ENCODE measurements around the gene SETD1B.
A peak's percentile ranks its signal among the peaks of the same experiment; 100 is the strongest.
"Not testable (repeated sequence)": the region's sequence is repeated elsewhere in the genome, so short reads cannot be mapped to it uniquely, and the experiment has no call there.

SETD1B gene

DNA sequence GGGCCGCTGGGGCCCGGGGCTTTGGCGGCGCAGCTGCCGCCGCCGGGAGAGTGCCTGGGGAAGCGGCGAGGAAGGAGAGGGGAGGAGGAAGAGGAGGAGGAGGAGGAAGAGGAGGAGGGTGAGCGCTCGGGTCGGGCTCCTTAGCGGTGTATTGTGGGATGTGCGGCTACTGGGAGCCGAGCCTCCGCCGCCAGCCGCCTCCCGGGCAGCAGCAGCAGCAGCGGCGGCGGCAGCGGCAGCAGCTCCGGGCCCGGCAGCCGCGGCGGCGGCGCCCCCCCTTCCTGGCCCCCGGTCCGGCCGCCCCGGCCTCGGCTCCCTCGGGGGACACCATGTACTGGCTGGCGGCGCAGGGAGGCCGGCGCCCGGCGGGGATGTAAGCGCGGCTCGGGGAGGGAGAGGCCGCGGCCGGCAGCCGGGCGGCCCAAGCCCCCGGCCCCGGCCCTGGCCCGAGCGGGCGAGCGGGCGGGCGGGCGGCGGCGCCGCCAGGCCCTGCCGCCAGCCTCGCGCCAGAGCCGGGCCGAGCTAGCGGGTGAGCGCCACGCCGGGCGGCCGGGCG lies at the start of gene SETD1B:
Gene SETD1B, plus strand, starts transcription at position 149 of the 556 bp plus-strand sequence. CDS start 729 bp downstream, outside the sequence.
- peak within 1 kb of the TSS; percentile 99 for H3K9ac ChIP-seq (ENCODE audit: low read depth, low read length)
- no peaks in the 10 kb centered on the region; the same call in 1 of the 2 replicates for H3K36me3 ChIP-seq (ENCODE audit: insufficient read depth, low read length)
- H3K9me3 ChIP-seq (ENCODE audit: control insufficient read depth, insufficient read depth, low read length), result no peaks in the 10 kb centered on the region
- peaks cover 14% of the 10 kb centered on the region; the same call in 1 of the 2 replicates for H3K4me1 ChIP-seq (ENCODE audit: insufficient read depth, low read length)

DNA sequence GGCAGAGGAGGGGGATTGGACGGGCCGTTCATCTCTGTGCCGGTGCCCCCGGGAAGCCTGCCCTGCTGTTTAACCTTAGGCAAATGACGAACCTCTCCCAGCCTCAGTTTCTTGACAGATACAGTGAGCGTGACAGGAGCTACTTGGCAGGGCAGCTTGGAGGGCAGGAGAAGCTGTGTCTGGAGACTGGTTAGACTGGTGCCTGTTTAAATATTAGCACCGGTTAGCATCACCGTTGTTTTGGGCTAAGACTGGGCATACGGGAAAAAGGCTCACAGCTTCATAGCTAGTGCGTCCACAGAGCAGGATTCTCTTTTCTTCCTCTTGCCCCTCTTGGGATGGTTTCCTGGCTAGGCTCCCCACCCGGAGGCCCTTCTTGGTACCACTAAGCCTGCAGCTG lies 49.0 kb upstream of the SETD1B start:
- Histone ChIP-seq H3K9me3 (ENCODE audit: control insufficient read depth, insufficient read depth, low read length) (no peaks in the 10 kb centered on the region), H3K36me3 (ENCODE audit: insufficient read depth, low read length) (no peaks in the 10 kb centered on the region; the same call in 1 of the 2 replicates), H3K4me1 (ENCODE audit: insufficient read depth, low read length) (no peaks in the 10 kb centered on the region), H3K9ac (ENCODE audit: low read depth, low read length) (no peak overlapping the region)

- Histone ChIP-seq H3K9ac (ENCODE audit: low read depth, low read length) (no peak overlapping the region), H3K36me3 (ENCODE audit: insufficient read depth, low read length) (no peaks in the 10 kb centered on the region; the same call in 1 of the 2 replicates), H3K4me1 (ENCODE audit: insufficient read depth, low read length) (no peaks in the 10 kb centered on the region), H3K9me3 (ENCODE audit: control insufficient read depth, insufficient read depth, low read length) (no peaks in the 10 kb centered on the region)
Observed at GRCh38 chr12:121755591-121755990, 48.2 kb upstream of the SETD1B start.

DNA sequence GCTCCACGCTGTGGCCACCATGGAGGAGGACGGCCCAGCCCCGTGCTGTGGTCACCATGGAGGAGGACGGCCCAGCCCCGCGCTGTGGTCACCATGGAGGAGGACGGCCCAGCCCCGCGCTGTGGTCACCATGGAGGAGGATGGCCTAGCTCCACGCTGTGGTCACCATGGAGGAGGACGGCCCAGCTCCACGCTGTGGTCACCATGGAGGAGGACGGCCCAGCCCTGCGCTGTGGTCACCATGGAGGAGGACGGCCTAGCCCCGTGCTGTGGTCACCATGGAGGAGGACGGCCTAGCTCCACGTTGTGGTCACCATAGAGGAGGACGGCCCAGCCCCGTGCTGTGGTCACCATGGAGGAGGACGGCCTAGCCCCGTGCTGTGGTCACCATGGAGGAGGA lies 45.3 kb upstream of the SETD1B start:
- H3K9me3 ChIP-seq (ENCODE audit: control insufficient read depth, insufficient read depth, low read length); H3K9ac ChIP-seq (ENCODE audit: low read depth, low read length); H3K4me1 ChIP-seq (ENCODE audit: insufficient read depth, low read length); H3K36me3 ChIP-seq (ENCODE audit: insufficient read depth, low read length): not testable (repeated sequence)

DNA sequence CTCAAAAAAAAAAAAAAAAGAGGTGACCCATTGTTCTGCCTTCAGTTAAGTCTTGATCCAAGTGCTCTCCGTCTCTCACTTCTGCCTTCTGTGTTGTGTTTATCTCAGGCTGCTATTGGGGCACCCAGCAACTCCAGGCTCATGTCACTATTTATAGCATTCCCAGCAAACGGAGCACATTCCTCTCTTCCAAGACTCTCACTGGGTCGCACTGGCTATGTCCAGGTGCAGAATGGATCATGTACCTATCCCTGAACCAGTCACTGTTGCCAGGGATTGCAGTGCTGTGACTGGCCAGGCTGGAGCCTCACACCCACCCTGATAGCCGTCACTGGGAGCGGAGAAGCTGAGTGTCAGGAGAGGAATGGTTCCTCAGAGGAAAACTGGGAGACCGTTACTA lies 41.5 kb upstream of the SETD1B start:
- H3K9me3 ChIP-seq (ENCODE audit: control insufficient read depth, insufficient read depth, low read length), result no peaks in the 10 kb centered on the region
- no peak overlapping the region for H3K9ac ChIP-seq (ENCODE audit: low read depth, low read length)
- H3K36me3 ChIP-seq (ENCODE audit: insufficient read depth, low read length), result no peaks in the 10 kb centered on the region; the same call in 1 of the 2 replicates
- peaks cover 15% of the 10 kb centered on the region; the same call in 1 of the 2 replicates for H3K4me1 ChIP-seq (ENCODE audit: insufficient read depth, low read length)

GRCh38 chr12:121764808-121765207 lies 39.0 kb upstream of the SETD1B start:
- Histone ChIP-seq H3K9ac (ENCODE audit: low read depth, low read length) (no peak overlapping the region), H3K9me3 (ENCODE audit: control insufficient read depth, insufficient read depth, low read length) (no peaks in the 10 kb centered on the region), H3K4me1 (ENCODE audit: insufficient read depth, low read length) (peaks cover 16% of the 10 kb centered on the region; the same call in 1 of the 2 replicates), H3K36me3 (ENCODE audit: insufficient read depth, low read length) (no peaks in the 10 kb centered on the region; the same call in 1 of the 2 replicates)

GRCh38 chr12:121765573-121765972 lies 38.2 kb upstream of the SETD1B start:
- peaks cover 23% of the 10 kb centered on the region for H3K4me1 ChIP-seq (ENCODE audit: insufficient read depth, low read length)
- no peaks in the 10 kb centered on the region; the same call in 1 of the 2 replicates for H3K36me3 ChIP-seq (ENCODE audit: insufficient read depth, low read length)
- no peaks in the 10 kb centered on the region for H3K9me3 ChIP-seq (ENCODE audit: control insufficient read depth, insufficient read depth, low read length)
- no peak overlapping the region for H3K9ac ChIP-seq (ENCODE audit: low read depth, low read length)

DNA sequence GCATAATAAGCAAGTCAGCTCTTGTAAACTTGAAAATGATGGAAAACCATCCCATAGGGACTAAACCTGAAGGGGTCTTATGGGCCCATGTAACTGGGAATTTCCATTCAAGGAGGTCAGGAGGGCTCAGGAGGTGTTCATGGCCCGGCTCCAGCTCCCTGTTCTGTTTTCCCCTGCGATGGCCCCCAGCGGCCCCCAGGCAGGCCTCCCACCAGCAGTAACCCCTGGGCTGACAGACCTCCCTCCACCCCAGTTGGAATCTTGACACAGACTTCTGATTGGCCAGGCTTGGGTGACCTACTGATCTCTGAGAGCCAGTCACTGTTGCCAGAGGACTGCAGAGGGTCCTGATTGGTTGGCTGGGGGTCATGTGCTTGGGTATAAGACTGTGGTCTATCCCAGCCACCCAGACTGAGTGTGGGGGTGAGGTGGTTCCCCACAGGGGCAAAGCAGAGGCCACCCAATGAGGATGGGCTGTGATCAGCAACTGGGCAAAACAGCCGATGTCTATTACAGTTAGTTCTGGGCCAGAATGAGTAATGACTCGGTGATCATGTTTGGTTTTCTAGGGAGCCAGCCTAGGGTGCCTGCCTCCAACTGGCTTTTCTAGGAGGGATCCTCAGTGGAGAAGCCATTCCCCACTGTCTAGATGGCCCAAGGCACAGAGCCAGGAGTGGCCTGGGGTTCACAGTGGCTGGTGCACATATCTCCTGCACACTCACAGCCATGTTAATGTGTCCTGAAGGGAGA lies 37.3 kb upstream of the SETD1B start:
- Histone ChIP-seq H3K4me1 (ENCODE audit: insufficient read depth, low read length) (peaks cover 29% of the 10 kb centered on the region), H3K36me3 (ENCODE audit: insufficient read depth, low read length) (no peaks in the 10 kb centered on the region; the same call in 1 of the 2 replicates), H3K9ac (ENCODE audit: low read depth, low read length) (no peak overlapping the region), H3K9me3 (ENCODE audit: control insufficient read depth, insufficient read depth, low read length) (no peaks in the 10 kb centered on the region)

DNA sequence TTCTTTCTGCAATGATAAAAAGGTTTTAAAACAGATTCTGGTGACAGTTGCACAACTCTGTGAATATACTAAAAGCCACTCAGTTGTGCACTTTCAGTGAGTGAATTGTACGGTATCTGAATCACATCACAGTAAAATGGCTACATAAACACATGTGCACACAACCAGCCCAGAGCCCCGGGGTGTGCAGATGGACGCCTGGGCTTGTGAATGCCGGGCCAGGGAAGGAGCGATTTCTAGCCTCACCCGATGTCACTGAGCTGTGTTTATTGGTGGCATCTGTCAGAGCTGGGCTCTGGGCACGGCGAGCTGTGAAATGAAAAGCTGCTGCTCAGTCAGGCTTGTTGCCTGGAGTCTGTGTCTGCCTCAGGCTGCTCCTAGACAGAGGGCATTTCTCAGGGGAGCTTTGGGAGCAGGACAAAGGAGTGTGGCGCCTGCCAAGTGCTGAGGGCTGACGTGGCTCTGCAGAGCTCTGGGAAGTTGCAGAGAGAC lies 36.2 kb upstream of the SETD1B start:
- Histone ChIP-seq H3K4me1 (ENCODE audit: insufficient read depth, low read length) (peaks cover 29% of the 10 kb centered on the region), H3K9me3 (ENCODE audit: control insufficient read depth, insufficient read depth, low read length) (no peaks in the 10 kb centered on the region), H3K36me3 (ENCODE audit: insufficient read depth, low read length) (no peaks in the 10 kb centered on the region; the same call in 1 of the 2 replicates), H3K9ac (ENCODE audit: low read depth, low read length) (no peak overlapping the region)

DNA sequence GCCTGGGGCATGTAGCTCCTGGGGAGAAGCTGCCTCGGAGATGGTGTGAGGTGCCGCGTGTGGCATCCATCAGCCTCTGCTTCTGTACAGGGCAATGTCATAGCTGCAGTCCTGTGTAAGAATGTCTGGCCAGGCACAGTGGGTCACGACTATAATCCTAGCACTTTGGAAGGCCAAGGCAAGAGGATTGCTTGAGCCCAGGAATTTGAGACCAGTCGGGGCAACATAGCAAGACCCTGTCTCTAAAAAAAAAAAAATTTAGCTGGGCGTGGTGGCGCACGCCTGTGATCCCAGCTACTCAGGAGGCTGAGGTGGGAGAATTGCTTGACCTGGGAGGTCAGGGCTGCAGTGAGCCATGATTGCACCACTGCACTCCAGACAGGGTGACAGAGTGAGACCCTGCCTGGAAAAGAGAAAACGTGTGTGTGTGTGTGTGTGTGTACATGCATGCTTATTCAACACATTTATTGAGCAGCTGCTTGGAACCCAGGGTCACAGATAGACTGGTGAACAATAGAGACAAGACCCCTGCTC lies 34.4 kb upstream of the SETD1B start:
- Histone ChIP-seq H3K36me3 (ENCODE audit: insufficient read depth, low read length) (peaks cover 3% of the 10 kb centered on the region), H3K9ac (ENCODE audit: low read depth, low read length) (no peak overlapping the region), H3K4me1 (ENCODE audit: insufficient read depth, low read length) (peaks cover 32% of the 10 kb centered on the region), H3K9me3 (ENCODE audit: control insufficient read depth, insufficient read depth, low read length) (no peaks in the 10 kb centered on the region)

DNA sequence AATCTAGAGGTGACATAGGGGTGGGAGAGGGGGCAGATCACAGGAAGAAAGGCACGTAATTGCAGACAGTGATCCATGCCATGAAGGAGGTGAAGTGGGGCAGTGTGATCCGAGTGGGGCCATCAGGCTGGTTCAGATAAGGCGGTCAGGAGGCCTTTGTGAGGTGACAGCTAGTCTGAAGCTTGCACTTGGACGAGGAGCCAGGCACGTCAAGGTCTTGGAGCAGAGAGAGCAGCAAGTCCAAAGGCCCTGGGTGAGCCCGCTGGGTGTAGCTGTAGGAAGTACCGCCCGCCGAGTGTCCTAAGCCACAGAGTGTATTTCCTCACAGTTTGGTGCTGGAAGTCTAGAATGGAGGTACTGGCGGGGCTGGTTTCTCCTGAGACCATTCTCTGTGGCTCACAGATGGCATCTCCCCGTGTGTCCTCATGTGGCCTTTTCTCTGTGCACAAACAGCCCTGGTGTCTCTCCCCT lies 33.9 kb upstream of the SETD1B start:
- Histone ChIP-seq H3K9ac (ENCODE audit: low read depth, low read length) (no peak overlapping the region), H3K36me3 (ENCODE audit: insufficient read depth, low read length) (peaks cover 3% of the 10 kb centered on the region; the same call in 1 of the 2 replicates), H3K9me3 (ENCODE audit: control insufficient read depth, insufficient read depth, low read length) (no peaks in the 10 kb centered on the region), H3K4me1 (ENCODE audit: insufficient read depth, low read length) (peaks cover 32% of the 10 kb centered on the region)

GRCh38 chr12:121770388-121770787 lies 33.4 kb upstream of the SETD1B start:
- no peaks in the 10 kb centered on the region for H3K9me3 ChIP-seq (ENCODE audit: control insufficient read depth, insufficient read depth, low read length)
- no peak overlapping the region for H3K9ac ChIP-seq (ENCODE audit: low read depth, low read length)
- H3K36me3 ChIP-seq (ENCODE audit: insufficient read depth, low read length), result peaks cover 3% of the 10 kb centered on the region; the same call in 1 of the 2 replicates
- peaks cover 30% of the 10 kb centered on the region for H3K4me1 ChIP-seq (ENCODE audit: insufficient read depth, low read length)

DNA sequence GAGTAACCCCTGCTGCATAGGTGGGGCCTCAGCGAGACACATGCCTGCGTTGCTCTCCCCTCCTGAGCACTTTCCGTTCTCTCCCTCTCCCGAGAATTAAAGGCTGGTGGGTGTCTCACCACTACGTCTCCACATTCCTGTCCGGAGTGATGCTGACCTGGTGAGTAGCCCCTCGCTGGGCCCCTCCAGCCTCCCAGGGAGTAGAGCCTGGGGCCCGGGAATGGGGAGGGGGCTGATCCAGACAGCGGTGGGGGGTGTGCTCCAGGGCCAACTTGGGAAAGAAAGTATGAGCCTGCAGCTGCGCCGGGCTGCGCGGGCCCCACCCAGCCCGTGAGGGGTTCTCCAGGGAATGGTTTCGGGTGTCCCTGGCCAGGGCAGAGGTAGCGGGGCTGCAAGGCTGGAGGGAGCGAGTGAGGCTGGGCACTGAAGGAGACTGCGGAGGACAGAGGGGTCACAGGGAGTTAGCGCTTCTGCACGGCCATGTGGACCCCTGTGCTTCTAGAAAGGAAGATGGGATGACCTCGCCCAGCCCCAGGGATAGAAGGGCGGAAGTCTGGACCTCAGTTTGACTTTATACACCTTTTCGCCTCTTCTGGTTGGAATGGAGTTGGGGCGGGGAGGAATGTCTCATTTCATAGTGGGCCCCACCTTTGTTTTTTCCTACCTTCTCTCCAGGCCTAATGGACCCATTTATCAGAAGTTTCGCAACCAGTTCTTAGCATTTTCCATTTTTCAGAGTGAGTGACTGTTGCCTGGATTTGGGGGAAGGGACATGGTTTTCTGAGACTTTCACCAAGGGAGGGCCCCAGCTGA lies 32.8 kb upstream of the SETD1B start:
- Histone ChIP-seq H3K9me3 (ENCODE audit: control insufficient read depth, insufficient read depth, low read length) (no peaks in the 10 kb centered on the region), H3K9ac (ENCODE audit: low read depth, low read length) (no peak overlapping the region; the same call in 1 of the 2 replicates), H3K4me1 (ENCODE audit: insufficient read depth, low read length) (peaks cover 31% of the 10 kb centered on the region), H3K36me3 (ENCODE audit: insufficient read depth, low read length) (peaks cover 3% of the 10 kb centered on the region; the same call in 1 of the 2 replicates)
